BJ (cell line): Measurements from ENCODE around the gene PNKP. TPM values are rescaled to one million over a fixed set of nuclear protein-coding genes. Genes with fewer than 3 reads are reported as not detected.

ENCODE experiments used
- CTCF ChIA-PET: fragments of 350-600 bp; formaldehyde crosslinking; extraction: SDS; loops from one replicate; lab custom pipeline; 2021; ENCODE audit warnings: antibody characterized with exemption, inconsistent platforms; lab: Yijun Ruan, JAX
- POLR2A ChIA-PET: fragments of 300-600 bp; sonication (Branson Sonifier 250); formaldehyde crosslinking; extraction: SDS; loops from one replicate; lab custom pipeline; 2021; ENCODE audit warnings: antibody characterized with exemption; lab: Charles Lee
- DNase-seq: peaks from one replicate; pipeline ENCODE4 v3.0.0-alpha.2; 2011; ENCODE audit warnings: low read depth
- H3K27me3 ChIP-seq: 2 replicates; pipeline ENCODE4 v1.6.0; 2011; ENCODE audit warnings: low read length; ENCODE audit not compliant: control insufficient read depth, insufficient read depth
- H3K36me3 ChIP-seq: 2 replicates; pipeline ENCODE4 v1.5.1; 2011; ENCODE audit warnings: low read length; ENCODE audit not compliant: control insufficient read depth, insufficient read depth
- H3K4me3 ChIP-seq: 2 replicates; pipeline ENCODE4 v1.5.1; 2011; ENCODE audit warnings: low read depth, mild to moderate bottlenecking, control low read depth, low read length
- CTCF ChIP-seq: IDR thresholded peaks from 2 replicates; pipeline ENCODE4 v1.5.1; 2011; ENCODE audit warnings: low read depth, mild to moderate bottlenecking, control low read depth, inconsistent platforms, low read length, moderate library complexity; ENCODE audit not compliant: insufficient read depth
- polyA plus RNA-seq: library from polyadenylated mRNA; depleted of rRNA; stranded (reverse); fragments of >200 nt; gene quantifications from 2 replicates; pipeline ENCODE4 v1.2.3, GENCODE V29; 2011

PNKP gene
- polyA plus RNA-seq, 1 experiment = 28.9 TPM

GRCh38 chr19:49911381-49912145 is 44.2 kb upstream of the PNKP start:
- no peak for DNase-seq

GRCh38 chr19:49910179-49910578 is 42.8 kb upstream of the PNKP start:
- no peak for TF ChIP-seq CTCF
- POLR2A ChIA-PET = no interaction called here
- Histone ChIP-seq H3K27me3 (no peaks in the 10 kb centered on the region), H3K36me3 (peaks cover 26% of the 10 kb centered on the region), H3K4me3 (no peak overlapping the region)
- CTCF ChIA-PET = interaction anchor here (1.2 to 1.3 kb wide), 2 partner anchors 10 to 20 kb away, joined by 3 read pairs; no protein-coding TSS in a partner anchor
- DNase-seq = no peak

More at GRCh38 chr19:49911381-49912145, 44.2 kb upstream of the PNKP start:
- H3K4me3 ChIP-seq = no peak overlapping the region
- ChIA-PET CTCF (interaction anchor here (1.1 to 1.5 kb wide), 4 partner anchors 8 to 21 kb away, joined by 3 to 8 read pairs (median 4); no protein-coding TSS in a partner anchor), POLR2A (no interaction called here)
- H3K36me3 ChIP-seq = peaks cover 30% of the 10 kb centered on the region
- TF ChIP-seq CTCF = no peak
- H3K27me3 ChIP-seq = no peaks in the 10 kb centered on the region

DNA sequence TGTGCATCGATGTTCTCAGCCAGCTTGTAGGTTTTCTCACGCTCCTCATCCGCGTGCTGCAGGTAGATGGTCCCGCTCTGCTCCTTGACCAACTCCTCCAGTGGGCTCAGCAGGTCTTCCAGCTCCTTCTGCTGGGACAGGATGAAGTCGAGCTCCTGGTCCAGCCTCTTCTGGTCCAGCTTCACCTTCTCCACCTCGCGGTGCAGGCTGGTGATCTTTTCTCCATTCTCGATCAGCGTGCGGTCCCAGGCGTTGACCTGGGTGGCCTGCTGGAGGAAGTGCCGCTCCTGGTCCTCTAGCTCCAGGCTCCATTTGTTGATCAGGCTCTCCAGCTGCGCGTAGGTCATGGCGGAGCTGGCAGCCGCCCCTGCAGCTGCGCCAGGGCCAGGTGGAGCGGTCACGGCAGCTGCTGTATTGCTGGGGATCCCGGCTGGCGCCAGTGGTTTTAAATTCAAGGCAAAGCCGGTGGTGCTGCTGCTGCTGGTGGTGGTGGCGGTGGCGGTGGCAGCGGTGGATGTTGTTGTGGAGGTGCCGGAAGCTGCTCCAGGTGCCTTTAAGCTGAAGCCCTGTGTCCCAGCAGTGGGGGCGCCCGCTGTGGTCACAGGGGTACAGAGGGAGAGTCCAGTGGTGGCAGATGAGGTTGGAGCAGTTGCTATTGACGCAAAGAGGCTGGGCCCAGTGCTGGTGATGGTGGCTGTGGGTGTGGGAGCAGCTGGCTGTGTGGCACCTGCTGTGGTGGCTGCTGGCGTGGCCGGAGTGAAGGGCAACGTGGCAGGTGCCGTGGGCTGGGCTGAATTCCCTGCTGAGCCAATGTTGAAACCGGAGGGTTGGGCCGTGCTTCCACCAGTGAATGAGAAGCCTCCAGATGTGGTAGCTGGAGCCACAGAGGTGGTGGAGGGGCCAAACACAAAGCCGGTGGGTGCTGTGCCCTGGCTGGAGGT is 41.4 kb upstream of the PNKP start:
- ChIA-PET CTCF (interaction anchor here (1.8 kb wide), 1 partner anchor 18 kb away, joined by 7 read pairs; no protein-coding TSS in a partner anchor), POLR2A (interaction anchor here (0.6 kb wide), 1 partner anchor 45 kb away, joined by 3 read pairs; no protein-coding TSS in a partner anchor)

GRCh38 chr19:49907745-49908446 is 40.5 kb upstream of the PNKP start:
- DNase-seq = no peak
- ChIA-PET CTCF (interaction anchor here (1.8 kb wide), 1 partner anchor 17 kb away, joined by 7 read pairs; no protein-coding TSS in a partner anchor), POLR2A (interaction anchor here (0.6 kb wide), 1 partner anchor 44 kb away, joined by 3 read pairs; no protein-coding TSS in a partner anchor)
- Histone ChIP-seq H3K4me3 (no peak overlapping the region), H3K36me3 (peaks cover 21% of the 10 kb centered on the region), H3K27me3 (no peaks in the 10 kb centered on the region)
- no peak for TF ChIP-seq CTCF

More for the DNA sequence above, 41.4 kb upstream of the PNKP start:
- Histone ChIP-seq H3K27me3 (no peaks in the 10 kb centered on the region), H3K4me3 (no peak overlapping the region), H3K36me3 (peaks cover 26% of the 10 kb centered on the region)
- DNase-seq = no peak
- TF ChIP-seq CTCF = no peak
